COLO829 (cell line): ENCODE measurements around the gene PSMD8.
A peak's percentile ranks its signal among the peaks of the same experiment; 100 is the strongest.
"Not testable (repeated sequence)": the region's sequence is repeated elsewhere in the genome, so short reads cannot be mapped to it uniquely, and the experiment has no call there.

ENCODE experiments used
- DNase-seq: peaks from one replicate; pipeline ENCODE4 v3.0.0; 2012; ENCODE audit warnings: low spot score

PSMD8 gene

DNA sequence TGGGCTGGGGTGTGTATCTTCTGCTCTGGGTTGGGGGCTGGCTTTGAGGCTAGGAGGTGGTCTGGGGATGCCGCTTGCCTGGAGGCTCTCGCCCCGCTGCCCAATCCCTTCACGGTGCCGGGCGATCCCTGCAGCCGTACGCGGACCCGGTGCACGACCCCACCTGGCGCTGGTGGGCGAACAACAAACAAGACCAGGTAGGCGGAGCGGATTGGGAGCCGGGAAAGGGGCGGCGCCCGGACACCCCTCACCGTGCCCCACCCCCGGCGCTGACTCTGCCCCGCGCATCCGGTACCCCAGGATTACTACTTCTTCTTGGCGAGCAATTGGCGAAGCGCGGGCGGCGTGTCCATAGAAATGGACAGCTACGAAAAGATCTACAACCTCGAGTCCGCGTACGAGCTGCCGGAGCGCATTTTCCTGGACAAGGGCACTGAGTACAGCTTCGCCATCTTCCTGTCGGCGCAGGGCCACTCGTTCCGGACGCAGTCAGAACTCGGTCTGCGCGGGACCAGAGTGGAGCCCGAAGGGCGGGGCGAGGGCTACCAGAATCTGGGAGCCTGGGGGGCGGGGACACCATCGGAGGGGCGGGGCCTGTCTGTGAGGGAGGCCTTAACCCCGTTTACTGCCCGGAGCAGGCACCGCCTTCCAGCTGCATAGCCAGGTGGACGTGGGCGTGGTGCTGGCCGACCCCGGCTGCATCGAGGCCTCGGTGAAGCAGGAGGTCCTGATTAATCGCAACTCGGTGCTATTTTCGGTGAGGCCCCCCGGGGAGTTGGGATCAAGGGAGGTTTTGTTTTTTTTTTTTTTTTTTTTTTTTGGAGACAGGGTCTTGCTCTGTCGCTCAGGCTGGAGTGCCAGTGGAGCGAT is 12.1 kb upstream of the PSMD8 start:
- DNase-seq, result peak; percentile 41

DNA sequence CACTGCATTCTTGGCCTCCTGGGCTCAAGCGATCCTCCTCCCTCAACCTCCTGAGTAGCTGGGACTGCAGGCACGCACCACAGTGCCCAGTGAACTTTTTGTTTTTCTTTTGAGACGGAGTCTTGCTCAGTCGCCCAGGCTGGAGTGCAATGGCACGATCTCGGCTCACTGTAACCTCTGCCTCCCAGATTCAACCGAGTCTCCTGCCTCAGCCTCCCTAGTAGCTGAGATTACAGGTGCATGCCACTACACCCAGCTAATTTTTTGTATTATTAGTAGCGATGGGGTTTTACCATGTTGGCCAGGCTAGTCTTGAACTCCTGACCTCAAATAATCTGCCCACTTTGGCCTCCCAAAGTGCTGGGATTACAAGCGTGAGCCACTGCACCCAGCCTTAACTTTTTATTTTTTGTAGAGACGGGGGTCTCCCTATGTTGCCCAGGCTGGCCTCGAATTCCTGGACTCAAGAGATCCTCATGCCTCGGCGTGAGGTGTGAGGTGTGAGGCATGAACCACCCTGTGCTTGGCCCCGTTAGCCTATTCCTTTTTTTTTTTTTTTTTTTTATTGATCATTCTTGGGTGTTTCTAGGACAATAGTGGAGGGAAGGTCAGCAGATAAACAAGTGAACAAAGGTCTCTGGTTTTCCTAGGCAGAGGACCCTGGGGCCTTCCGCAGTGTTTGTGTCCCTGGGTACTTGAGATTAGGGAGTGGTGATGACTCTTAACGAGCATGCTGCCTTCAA is 11.3 kb upstream of the PSMD8 start:
- DNase-seq, result not testable (repeated sequence)

DNA sequence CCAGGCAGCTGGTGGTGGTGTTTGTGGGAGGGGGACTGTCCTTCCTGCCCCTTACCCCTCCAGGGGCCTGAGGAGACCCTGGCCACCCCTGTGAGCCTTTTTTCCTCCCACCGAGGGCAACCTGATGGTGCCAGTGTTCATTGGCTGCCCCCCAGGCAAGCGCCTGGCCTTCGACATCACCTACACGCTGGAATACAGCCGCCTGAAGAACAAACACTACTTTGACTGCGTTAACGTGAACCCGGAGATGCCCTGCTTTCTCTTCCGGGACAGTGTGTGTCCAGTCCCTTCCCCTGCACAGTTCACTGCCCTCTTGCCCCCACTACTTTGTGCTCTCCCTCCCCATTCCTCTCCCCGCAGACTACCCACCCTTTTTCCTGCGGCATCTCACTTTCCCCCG is 7.3 kb upstream of the PSMD8 start:
- no peak for DNase-seq

DNA sequence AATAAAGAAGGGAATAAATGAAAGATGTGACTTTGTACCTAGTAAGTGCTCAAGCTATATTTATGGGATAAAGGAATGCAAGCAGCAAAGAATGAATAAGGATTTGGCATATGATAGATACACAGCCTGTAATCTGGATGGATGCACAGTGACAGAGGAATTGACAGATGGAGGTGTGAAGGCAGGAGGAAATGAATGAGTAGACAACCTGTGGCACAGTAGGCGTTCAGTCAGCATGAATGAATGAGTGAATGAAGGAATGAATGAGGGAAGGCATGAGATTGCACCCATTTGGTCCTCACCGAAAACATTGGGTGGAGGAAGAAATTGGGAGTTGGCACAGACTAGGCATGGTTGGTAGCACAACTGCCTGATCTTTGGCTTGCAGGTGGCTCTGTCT is 4.8 kb upstream of the PSMD8 start:
- no peak for DNase-seq

DNA sequence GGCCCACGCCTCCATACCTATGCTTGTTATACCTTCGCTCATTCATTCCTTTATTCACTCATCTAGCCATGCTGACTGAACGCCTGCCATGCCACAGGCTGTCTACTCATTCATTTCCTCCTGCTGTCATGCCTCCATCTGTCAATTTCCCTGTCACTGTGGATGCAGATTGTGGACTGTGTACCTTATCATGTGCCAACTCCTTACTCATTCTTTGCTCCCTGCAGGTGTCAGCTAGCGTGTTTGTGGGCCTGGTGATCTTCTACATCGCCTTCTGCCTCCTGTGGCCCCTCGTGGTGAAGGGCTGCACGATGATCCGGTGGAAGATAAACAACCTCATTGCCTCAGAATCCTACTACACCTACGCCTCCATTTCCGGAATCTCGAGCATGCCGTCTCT is 4.1 kb upstream of the PSMD8 start:
- no peak for DNase-seq

DNA sequence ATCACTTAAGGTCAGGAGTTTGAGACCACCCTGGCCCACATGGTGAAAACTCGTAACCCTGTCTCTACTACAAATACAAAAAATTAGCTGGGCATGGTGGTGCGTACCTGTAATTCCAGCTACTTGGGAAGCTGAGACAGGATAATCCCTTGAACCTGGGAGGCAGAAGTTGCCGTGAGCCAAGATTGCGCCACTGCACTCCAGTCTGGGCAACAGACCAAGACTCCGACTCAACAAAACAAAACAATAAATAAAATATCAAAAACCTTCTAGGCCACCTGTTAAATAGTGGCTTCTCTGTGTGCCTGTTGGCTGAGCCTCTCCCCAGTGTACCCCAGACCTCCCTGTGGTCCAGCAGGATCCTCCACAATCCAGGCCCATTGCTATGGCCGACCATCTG is 3.3 kb upstream of the PSMD8 start:
- no peak for DNase-seq

DNA sequence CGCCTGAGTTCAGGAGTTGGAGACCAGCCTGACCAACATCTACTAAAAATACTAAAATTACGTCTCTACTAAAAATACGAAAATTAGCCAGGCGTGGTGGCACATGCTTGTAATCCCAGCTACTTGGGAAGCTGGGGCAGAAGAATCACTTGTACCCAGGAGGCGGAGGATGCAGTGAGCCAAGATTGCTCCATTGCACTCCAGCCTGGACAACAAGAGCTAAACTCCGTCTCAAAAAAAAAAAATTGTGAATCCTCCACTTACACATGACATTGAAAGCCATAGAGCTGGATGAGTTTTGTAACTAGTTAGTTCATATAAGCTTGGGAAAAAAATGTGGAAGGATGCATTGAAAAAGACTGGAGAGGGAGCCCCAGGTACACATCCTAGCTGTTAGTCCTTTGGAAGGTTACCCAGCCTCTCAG is 452 bp upstream of the PSMD8 start:
- no peak for DNase-seq

DNA sequence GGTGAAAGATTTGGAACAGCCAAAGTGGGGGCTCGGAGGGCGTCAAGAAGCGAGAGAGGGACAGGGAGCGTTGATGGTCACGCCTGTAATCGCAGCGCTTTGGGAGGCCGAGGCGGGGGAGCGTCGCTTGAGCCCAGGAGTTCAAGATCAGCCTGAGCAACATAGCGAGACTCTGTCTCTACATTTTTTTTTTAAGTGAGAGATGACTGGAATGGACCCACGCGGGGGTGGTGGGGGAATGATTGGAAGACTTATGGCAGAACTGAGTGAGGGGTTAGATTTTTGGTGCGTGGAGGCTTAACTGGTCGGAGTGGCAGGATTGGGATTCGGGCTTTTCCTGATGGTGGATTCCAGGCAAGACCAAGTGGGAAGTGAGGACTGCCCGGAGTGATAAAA is 725 bp downstream of the PSMD8 start:
- DNase-seq, result no peak

DNA sequence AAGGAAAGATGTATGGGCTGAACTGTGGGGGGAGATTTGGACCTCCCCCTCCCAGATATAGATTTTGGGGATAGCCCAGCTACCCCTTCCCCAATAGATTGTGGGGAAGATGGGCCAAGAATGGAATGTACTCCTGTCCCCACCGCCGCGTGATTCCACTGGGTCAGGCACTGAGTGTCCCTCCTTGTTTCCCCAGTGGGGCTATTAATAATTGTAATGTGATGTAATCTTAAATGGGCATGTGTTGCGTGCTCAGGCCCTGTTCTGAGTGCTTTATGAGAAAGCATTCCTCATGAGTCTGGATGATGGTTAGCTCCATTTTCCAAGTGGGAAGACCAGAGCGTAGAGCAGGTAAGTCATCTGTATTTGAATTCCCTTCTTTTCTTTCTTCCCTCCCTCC is 1.4 kb downstream of the PSMD8 start:
- DNase-seq, result no peak

DNA sequence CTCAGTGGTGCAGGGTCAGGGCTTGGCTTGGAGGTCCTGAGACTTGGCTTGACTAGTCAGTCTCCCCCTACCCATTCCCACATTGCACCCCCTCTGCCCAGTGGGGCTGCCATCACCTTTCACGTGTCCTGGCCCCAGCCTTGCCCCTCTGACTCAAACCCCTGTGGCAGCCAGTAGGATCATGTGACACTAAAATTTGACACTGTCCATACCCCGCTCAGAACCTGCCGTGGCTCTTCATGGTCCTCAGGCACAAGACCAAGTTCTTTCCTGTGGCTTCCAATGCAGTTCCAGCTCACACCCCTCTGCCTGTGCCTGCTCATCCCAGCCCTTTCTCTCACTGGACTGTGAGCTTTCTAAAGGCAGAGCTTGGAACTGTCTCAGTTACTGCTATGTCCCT is 2.2 kb downstream of the PSMD8 start:
- no peak for DNase-seq

DNA sequence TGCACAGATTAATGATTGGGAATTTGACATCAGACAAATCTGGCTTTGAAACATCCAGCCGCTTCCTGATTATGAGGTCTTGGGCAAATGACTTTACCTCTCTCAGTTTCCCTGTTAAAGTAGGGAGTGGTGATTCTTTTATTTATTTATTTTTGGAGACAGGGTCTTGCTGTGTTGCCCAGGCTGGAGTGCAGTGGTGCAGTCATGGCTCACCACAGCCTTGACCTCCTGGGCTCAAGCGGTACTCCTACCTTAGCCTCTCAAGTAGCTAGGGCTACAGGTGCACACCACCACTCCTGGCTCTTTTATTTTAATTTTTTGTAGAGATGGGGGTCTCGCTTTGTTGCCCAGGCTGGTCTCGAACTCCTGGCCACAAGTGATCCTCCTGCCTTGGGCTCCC is 2.7 kb downstream of the PSMD8 start:
- no peak for DNase-seq

DNA sequence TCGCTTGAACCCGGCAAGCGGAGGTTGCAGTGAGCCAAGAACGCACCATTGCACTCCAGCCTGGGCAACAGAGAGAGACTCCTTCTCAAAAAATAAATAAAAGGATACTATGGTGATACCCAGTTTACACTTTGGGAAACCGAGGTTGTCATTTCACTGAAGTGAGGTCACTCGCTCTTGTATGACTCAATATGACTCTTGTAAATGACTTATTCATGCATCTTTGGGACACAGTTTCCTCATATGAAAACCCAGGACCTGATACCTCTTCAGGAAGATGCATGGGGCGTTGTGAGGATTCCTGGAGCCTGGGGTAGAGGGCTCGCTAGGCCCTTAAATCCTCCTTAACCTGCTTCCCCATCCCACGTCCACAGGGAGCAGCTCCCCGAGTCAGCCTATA is 4.5 kb downstream of the PSMD8 start:
- DNase-seq, result no peak

DNA sequence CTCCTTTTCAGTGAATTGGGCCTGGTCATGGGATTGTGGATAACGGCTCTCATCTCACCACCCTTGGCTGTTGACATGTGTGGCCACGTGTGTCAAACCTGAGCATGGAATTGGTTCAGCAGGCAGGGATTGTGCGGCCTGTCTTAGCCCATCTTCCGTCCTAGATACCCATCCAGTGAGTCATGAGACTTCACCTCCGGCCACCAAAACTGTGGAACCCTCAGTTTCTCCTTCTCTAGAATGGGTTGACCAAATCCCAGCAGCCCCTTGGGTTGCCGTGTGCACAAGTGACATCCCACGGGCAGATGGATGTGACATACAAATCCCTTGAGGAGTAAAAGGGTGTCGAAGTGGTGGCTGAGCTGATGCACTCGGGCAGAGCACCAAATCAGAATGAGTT is 6.8 kb downstream of the PSMD8 start:
- DNase-seq, result no peak

DNA sequence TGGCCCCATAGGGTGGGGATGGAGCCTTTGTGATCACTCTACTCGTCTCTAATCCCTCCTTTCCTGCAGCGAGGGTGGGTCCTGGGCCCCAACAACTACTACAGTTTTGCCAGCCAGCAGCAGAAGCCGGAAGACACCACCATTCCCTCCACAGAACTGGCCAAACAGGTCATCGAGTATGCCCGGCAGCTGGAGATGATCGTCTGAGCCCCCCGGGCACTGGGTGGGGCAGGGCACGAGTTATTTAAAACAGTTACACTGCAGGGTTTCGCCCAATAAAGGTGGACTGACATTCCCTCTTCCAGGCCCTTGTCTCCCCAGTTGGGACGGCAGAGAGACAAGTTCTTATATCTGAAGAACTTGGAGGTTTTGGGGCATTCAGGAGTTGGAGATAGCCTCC is 8.8 kb downstream of the PSMD8 start:
- no peak for DNase-seq

DNA sequence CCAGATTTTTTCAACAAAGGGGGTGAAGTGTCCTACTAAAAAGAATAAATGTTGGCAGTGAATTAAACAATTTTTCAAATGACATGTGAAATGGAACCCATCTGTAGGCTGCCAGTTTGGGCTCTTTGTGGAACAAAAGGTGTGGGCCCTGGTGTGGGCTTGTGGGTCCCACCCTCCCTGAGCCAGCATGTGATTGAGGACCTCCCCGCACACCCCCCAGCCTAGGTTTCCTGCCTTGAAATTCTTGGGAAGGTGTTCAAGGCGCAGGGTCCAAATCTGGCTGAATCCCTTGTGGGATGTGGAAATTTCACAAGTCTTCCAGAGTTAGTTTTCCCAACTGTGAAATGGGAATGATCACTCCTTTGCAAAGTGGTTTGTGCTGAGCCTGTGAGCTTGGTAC is 9.4 kb downstream of the PSMD8 start:
- DNase-seq, result no peak

DNA sequence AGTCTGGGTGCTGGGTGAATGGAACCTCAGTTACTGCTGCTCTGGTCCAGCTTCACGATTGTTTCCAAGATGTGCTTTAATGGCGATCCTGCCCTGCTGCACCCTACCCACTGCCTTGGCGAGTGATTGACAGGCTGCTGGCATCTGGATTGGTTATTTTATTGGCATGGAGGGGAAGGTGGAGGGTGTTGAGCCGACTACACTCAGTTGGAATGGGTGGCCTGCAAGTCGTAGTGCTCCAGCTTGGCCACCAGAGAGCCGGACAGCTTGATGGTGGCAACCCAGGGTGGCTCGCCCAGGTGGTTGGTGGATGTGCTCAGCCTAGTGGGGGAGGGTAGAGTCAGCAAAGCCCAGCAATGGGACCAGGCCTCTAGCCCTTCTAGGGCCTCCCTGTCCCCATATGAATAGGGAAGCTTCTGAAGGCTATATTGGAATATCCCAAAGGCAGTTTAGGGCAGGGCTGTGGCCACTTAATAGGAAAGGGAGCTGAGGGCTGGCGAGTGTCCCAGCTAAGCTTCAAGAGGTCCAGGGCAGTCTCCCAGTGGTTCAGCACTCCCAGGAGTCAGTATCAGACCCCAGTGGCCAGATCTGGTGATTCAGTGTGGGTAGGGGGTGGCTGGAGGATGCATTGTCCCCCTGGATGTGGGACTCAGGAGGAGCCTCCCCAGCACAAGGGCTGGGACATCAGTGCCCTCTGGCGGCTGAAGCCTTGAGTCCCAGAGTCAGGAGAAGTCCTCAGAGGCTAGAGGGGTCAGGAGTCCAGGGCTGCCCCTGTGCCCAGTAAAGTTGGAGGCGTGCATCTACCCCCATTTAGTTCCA is 10.0 kb downstream of the PSMD8 start:
- no peak for DNase-seq

DNA sequence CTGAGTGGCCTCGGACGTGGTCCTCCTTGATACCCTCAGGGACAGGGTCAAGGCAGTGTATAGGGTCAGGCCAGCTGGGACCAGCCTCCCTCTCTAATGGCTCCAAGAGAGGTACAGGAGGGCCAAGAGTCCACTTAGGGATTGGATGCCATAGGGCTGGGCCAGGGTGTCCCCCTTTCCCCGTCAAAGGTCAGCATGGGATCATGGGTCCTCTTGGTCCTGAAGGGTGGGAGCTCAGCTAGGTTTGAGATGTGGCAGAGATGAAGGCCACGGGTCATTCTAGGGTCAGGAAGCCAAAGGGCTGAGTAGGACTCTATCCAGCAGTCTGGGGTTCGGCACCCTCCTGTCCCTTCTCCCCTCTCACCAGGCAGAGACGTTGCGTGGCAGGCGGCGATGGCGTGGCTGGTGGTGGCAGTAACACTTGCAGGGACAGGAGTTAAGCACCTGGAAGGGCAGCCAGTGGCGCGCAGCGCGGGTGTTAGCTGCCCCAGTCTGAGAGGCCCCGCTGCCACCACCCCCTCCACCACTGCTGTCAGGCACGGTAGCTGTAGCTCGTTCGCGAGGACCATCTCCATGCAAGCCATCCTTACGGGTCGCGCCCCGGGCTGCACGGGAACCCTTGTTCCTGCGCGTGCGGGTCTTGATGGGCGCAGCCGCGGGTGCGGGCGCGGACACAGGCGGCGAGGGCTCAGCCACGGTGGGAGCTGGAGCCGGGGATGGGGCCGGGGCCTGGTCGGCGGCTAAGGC is 10.9 kb downstream of the PSMD8 start:
- DNase-seq, result no peak

DNA sequence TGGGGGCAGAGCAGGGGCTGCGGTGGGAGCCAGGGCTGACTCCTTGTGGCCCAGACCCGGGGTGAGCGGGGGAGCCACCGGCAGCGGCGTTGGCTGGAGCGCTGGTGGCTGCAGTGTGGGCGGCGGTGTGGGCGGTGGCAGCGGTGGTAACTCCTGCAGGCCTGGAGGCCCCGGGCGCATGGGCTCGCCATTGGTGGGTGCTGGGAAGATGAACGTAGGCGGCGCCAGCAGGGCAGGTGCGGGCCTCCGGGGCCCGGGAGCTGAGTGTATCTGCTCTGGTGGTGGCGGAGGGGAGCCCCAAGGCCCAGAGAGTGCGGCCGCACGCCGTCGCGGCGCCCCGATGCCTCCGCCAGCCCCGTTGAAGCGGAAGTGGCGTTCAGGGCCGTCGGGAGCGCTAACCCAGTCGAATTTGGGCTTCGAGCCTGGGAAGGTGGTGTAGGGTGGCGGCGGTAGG is 11.5 kb downstream of the PSMD8 start:
- no peak for DNase-seq

DNA sequence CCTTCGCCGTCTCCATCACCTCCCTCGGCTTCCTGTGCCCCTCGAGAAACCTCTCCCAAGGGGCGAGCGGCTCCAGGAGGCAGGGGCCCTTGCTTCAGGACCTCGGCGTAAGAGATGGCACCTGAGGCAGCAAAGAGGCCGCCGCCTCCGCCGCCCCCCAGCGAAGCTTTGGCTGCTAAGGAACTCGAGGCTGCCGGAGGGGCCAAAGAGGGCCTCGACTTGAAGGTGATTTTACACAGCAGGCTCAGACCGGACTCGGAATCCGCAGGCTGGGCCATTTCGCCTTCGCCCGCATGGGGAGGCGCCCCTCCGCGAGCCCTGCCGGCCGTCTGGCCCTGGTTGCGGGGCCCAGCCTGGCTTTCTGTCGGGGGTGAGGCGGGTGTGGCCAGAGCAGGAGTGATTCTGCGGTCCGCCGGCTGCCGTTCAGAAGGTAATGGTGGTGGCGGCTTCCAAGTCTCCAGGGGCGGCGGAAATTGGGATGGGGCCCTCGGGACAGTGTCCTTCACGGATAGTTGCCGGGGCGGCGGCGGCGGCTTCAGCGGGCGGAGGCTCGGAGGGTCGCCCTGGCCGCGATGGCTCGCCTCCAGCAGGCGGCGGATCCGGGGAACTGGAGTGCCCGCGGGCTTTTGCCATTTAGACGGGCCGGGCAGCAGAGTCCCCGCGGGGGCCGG is 12.1 kb downstream of the PSMD8 start:
- no peak for DNase-seq

DNA sequence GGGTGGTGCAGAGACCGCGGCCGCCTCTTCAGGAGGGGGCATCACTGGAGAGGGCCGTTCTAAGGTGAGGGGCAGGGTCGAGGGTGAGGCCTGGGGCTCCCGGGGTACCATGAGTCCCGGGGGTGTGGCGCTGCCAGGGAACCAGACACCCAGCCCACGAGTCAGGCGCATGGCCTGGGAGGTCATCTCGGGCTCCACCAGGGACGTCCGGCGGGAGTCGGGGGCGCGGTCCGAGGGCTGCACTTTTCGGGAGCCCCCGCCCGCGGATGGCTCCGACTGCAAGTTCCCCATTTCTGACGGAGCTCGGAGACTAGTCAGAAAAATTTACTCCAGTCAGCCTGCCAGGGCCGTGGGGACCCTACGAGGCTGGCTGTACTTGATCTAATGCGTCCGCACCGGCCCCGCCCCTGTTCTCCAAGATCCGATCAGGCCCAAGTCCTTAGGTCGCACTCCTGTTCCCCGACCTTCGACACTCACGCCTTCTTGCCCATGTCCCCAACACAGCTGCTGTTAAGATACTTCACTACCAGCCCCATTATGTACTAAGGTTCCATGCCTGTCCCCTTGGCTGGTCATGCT is 12.7 kb downstream of the PSMD8 start:
- no peak for DNase-seq
